Lung (tissue), 12 donors: ENCODE results near the gene ING3. TPM values are rescaled to one million over a fixed set of nuclear protein-coding genes. Genes with fewer than 3 reads are reported as not detected.

ENCODE experiments used
- ATAC-seq: fragments of 200-7000 bp; cut with Tn5 transposase; one replicate; pipeline ENCODE4 v1.9.1; 2020; ENCODE audit warnings: moderate number of reproducible peaks; ENCODE audit not compliant: insufficient read depth, low FRiP score
- DNase-seq, 3 donors: peaks; one replicate each; pipeline ENCODE4 v3.0.0-alpha.2; 2013 to 2017
- H3K27ac ChIP-seq, 2 donors: one replicate each; pipeline ENCODE4 v1.5.1; 2013; ENCODE audit warnings: mild to moderate bottlenecking in 2 of 2, moderate library complexity in 2 of 2, control low read depth in 1 of 2, inconsistent platforms in 1 of 2, low read depth in 1 of 2, low read length in 1 of 2
- H3K27me3 ChIP-seq, 3 donors: one replicate each; pipeline ENCODE4 v1.5.1; 2013; ENCODE audit warnings: low read length in 2 of 3; ENCODE audit not compliant: control insufficient read depth in 3 of 3, insufficient read depth in 3 of 3
- H3K36me3 ChIP-seq, 4 donors: one replicate each; pipeline ENCODE4 v1.5.1; 2013; ENCODE audit warnings: low read length in 4 of 4, mild to moderate bottlenecking in 1 of 4, moderate library complexity in 1 of 4; ENCODE audit not compliant: control insufficient read depth in 4 of 4, insufficient read depth in 4 of 4
- H3K4me1 ChIP-seq, 5 donors: one replicate each; pipeline ENCODE4 v1.5.1; 2013; ENCODE audit warnings: low read length in 5 of 5, mild to moderate bottlenecking in 2 of 5, moderate library complexity in 1 of 5; ENCODE audit not compliant: control insufficient read depth in 5 of 5, insufficient read depth in 5 of 5
- H3K4me3 ChIP-seq: one replicate; pipeline ENCODE4 v1.5.1; 2013; ENCODE audit warnings: mild to moderate bottlenecking, control low read depth, moderate library complexity
- H3K9ac ChIP-seq, 2 donors: one replicate each; pipeline ENCODE4 v1.5.1; 2013; ENCODE audit warnings: low read length in 2 of 2, control low read depth in 1 of 2; ENCODE audit not compliant: insufficient read depth in 1 of 2
- H3K9me3 ChIP-seq, 4 donors: one replicate each; pipeline ENCODE4 v1.5.1; 2013; ENCODE audit warnings: low read length in 3 of 4, mild to moderate bottlenecking in 1 of 4, moderate library complexity in 1 of 4; ENCODE audit not compliant: control insufficient read depth in 4 of 4, insufficient read depth in 3 of 4
- CTCF ChIP-seq: IDR thresholded peaks from 2 replicates; pipeline ENCODE4 v1.5.1; 2012; ENCODE audit warnings: mild to moderate bottlenecking; ENCODE audit errors: control extremely low read depth, extremely low read depth
- WGBS, 2 donors: extraction: QIAGEN DNeasy Blood & Tissue Kit; methylation state at CpG; one replicate each; pipeline ENCODE4 v1.1.7; 2013; 5-methylcytosine and 5-hydroxymethylcytosine counted together
- polyA plus RNA-seq, 2 donors: library from polyadenylated mRNA; stranded (reverse); fragments of 200-250 nt; gene quantifications; one replicate each; pipeline ENCODE4 v1.2.1, GENCODE V29; 2013
- total RNA-seq, 2 donors: library from RNA; depleted of rRNA in 1 of 2; stranded (reverse); fragments of >200 nt in 1 of 2; gene quantifications; one replicate each; pipeline ENCODE4 v1.2.1, GENCODE V29; 2014 to 2021
- donor health status: control.
- donor health status: control.
- donor health status: Bipolar disorder and iron deficiency.
- donor health status: healthy.
- donor health status: DM: yes; HTN: yes; CAD: no.

ING3 gene
- total and polyA plus RNA-seq, 4 donors = 8.6 to 24.9 (median 14.2) TPM

GRCh38 chr7:121008816-121009215 lies 58.2 kb downstream of the ING3 start:
- DNase-seq (no peak), ATAC-seq (no peak)
- Histone ChIP-seq H3K4me3 (no peak overlapping the region), H3K9ac (no peak overlapping the region), H3K27me3 (no peaks in the 10 kb centered on the region), H3K36me3 (no peaks in the 10 kb centered on the region), H3K9me3 (no peaks in the 10 kb centered on the region), H3K4me1 (peaks cover 0 to 32% (median 0%) of the 10 kb centered on the region in 5 donors), H3K27ac (no peak overlapping the region)
- no peak for TF ChIP-seq CTCF
- 81 to 92% methylated on average over 2 of the region's 2 CpGs for WGBS, 2 donors

GRCh38 chr7:121011401-121011800 lies 60.8 kb downstream of the ING3 start:
- ATAC-seq = no peak
- no peak overlapping the region for H3K9ac ChIP-seq
- H3K4me3 ChIP-seq = no peak overlapping the region
- H3K27me3 ChIP-seq = no peaks in the 10 kb centered on the region
- H3K4me1 ChIP-seq = peaks cover 0 to 23% (median 0%) of the 10 kb centered on the region in 5 donors
- H3K9me3 ChIP-seq = no peaks in the 10 kb centered on the region
- no peak for TF ChIP-seq CTCF
- no peaks in the 10 kb centered on the region for H3K36me3 ChIP-seq
- H3K27ac ChIP-seq = no peak overlapping the region
- no peak for DNase-seq
- WGBS, 2 donors = 90 to 95% methylated on average over 1 of the region's 1 CpG

GRCh38 chr7:121012170-121012874 lies 61.7 kb downstream of the ING3 start:
- no peak for TF ChIP-seq CTCF
- Histone ChIP-seq H3K36me3 (no peaks in the 10 kb centered on the region), H3K9me3 (no peaks in the 10 kb centered on the region), H3K27me3 (no peaks in the 10 kb centered on the region), H3K4me1 (peaks cover 0 to 17% (median 3%) of the 10 kb centered on the region in 5 donors), H3K4me3 (no peak overlapping the region), H3K9ac (no peak overlapping the region), H3K27ac (no peak overlapping the region)
- ATAC-seq (no peak), DNase-seq (no peak)
- WGBS, 2 donors = 83 to 87% methylated on average over 6 of the region's 6 CpGs

GRCh38 chr7:121012919-121013318 lies 62.3 kb downstream of the ING3 start:
- Histone ChIP-seq H3K4me3 (no peak overlapping the region), H3K9me3 (no peaks in the 10 kb centered on the region), H3K27ac (no peak overlapping the region), H3K27me3 (no peaks in the 10 kb centered on the region), H3K36me3 (no peaks in the 10 kb centered on the region), H3K9ac (no peak overlapping the region), H3K4me1 (peaks cover 0 to 22% (median 3%) of the 10 kb centered on the region in 5 donors)
- no peak for ATAC-seq
- DNase-seq = no peak
- TF ChIP-seq CTCF = no peak
- WGBS, 2 donors = 69 to 76% methylated on average over 2 of the region's 2 CpGs
